Retinal pigment epithelial cell (primary cell): Measurements from ENCODE around the gene MRAS.

ENCODE experiments used
- DNase-seq: peaks from one replicate; pipeline ENCODE4 v3.0.0-alpha.2; 2010; ENCODE audit warnings: low read depth
- H3K4me3 ChIP-seq: 2 replicates; pipeline ENCODE4 v1.5.1; 2011; ENCODE audit warnings: mild to moderate bottlenecking, low read length, control low read depth, moderate library complexity
- CTCF ChIP-seq: conservative IDR thresholded peaks from 2 replicates; pipeline ENCODE4 v1.5.1; 2011; ENCODE audit warnings: low read depth, low read length, control low read depth, inconsistent platforms

The MRAS gene

GRCh38 chr3:138359919-138360868, 11.8 kb downstream of the MRAS start:
- no peak for DNase-seq
- H3K4me3 ChIP-seq = no peak overlapping the region
- TF ChIP-seq CTCF = no peak

- no peak overlapping the region for H3K4me3 ChIP-seq
- DNase-seq = no peak
- TF ChIP-seq CTCF = no peak
These were observed 12.6 kb downstream of the MRAS start for GRCh38 chr3:138360869-138361525.

- no peak for TF ChIP-seq CTCF
- DNase-seq = no peak
- no peak overlapping the region for H3K4me3 ChIP-seq
These were observed 13.2 kb downstream of the MRAS start for GRCh38 chr3:138361561-138361971.

- no peak overlapping the region for H3K4me3 ChIP-seq
- no peak for TF ChIP-seq CTCF
- no peak for DNase-seq
These were observed 14.2 kb downstream of the MRAS start for GRCh38 chr3:138362538-138362937.

- no peak overlapping the region for H3K4me3 ChIP-seq
- TF ChIP-seq CTCF = no peak
- no peak for DNase-seq
These were observed 14.9 kb downstream of the MRAS start for GRCh38 chr3:138363322-138363721.

GRCh38 chr3:138364356-138365252, 16.2 kb downstream of the MRAS start:
- TF ChIP-seq CTCF = no peak
- H3K4me3 ChIP-seq = no peak overlapping the region
- DNase-seq = no peak
